ENCODE measurements around the gene PEMT.

GRCh38 chr17:17603895-17604225, 12.4 kb upstream of the PEMT start:
- TF ChIP-seq REST (IDR thresholded peaks at IDR 0.05) (no peak), RCOR1 (IDR thresholded peaks at IDR 0.05; ENCODE audit: low read depth, low read length) (no peak)
